Measurements from ENCODE around the gene KLF16.

KLF16 gene

GRCh38 chr19:1849886-1850398, 13.4 kb downstream of the KLF16 start:
- no peak for TF ChIP-seq CTCF (IDR thresholded peaks at IDR 0.05; ENCODE audit: extremely low read depth, insufficient read depth, missing control alignments)
- DNase-seq (ENCODE audit: low spot score) = no peak
- in situ Hi-C loops (cut with MboI; ENCODE audit: low pct_unique_long_range_greater_than_20kb, low sequenced_read_pairs, unreplicated experiment) = no loop called here

GRCh38 chr19:1849132-1849474, 14.3 kb downstream of the KLF16 start:
- TF ChIP-seq CTCF (IDR thresholded peaks at IDR 0.05; ENCODE audit: extremely low read depth, insufficient read depth, missing control alignments) = no peak
- in situ Hi-C loops (cut with MboI; ENCODE audit: low pct_unique_long_range_greater_than_20kb, low sequenced_read_pairs, unreplicated experiment) = no loop called here
- DNase-seq (ENCODE audit: low spot score) = no peak

- peak; percentile 96 for DNase-seq (ENCODE audit: low spot score)
- peak; percentile 88 for TF ChIP-seq CTCF (IDR thresholded peaks at IDR 0.05; ENCODE audit: extremely low read depth, insufficient read depth, missing control alignments)
- in situ Hi-C loops (cut with MboI; ENCODE audit: low pct_unique_long_range_greater_than_20kb, low sequenced_read_pairs, unreplicated experiment) = no loop called here
Observed at GRCh38 chr19:1848399-1849131, 14.8 kb downstream of the KLF16 start, which contains the start of gene REXO1. REXO1 (minus strand) TSS chr19:1848483; CDS start chr19:1848358, 125 bp downstream.

GRCh38 chr19:1847684-1848398, 15.5 kb downstream of the KLF16 start:
- in situ Hi-C loops (cut with MboI; ENCODE audit: low pct_unique_long_range_greater_than_20kb, low sequenced_read_pairs, unreplicated experiment) = no loop called here
- no peak for TF ChIP-seq CTCF (IDR thresholded peaks at IDR 0.05; ENCODE audit: extremely low read depth, insufficient read depth, missing control alignments)
- DNase-seq (ENCODE audit: low spot score) = no peak

GRCh38 chr19:1847348-1847683, 16.1 kb downstream of the KLF16 start:
- no peak for DNase-seq (ENCODE audit: low spot score)
- in situ Hi-C loops (cut with MboI; ENCODE audit: low pct_unique_long_range_greater_than_20kb, low sequenced_read_pairs, unreplicated experiment) = no loop called here
- no peak for TF ChIP-seq CTCF (IDR thresholded peaks at IDR 0.05; ENCODE audit: extremely low read depth, insufficient read depth, missing control alignments)

- in situ Hi-C loops (cut with MboI; ENCODE audit: low pct_unique_long_range_greater_than_20kb, low sequenced_read_pairs, unreplicated experiment) = no loop called here
- TF ChIP-seq CTCF (IDR thresholded peaks at IDR 0.05; ENCODE audit: extremely low read depth, insufficient read depth, missing control alignments) = no peak
Observed at GRCh38 chr19:1846517-1847204, 16.7 kb downstream of the KLF16 start.

More at GRCh38 chr19:1846517-1847204, 16.7 kb downstream of the KLF16 start:
- DNase-seq (ENCODE audit: low spot score) = no peak

Data from GM13977 (cell line).